BJ (cell line): ENCODE data around the gene PLXND1. TPM values are rescaled to one million over a fixed set of nuclear protein-coding genes. Genes with fewer than 3 reads are reported as not detected.

ENCODE experiments used
- CTCF ChIA-PET: fragments of 350-600 bp; formaldehyde crosslinking; extraction: SDS; loops from one replicate; lab custom pipeline; 2021; ENCODE audit warnings: antibody characterized with exemption, inconsistent platforms; lab: Yijun Ruan, JAX
- POLR2A ChIA-PET: fragments of 300-600 bp; sonication (Branson Sonifier 250); formaldehyde crosslinking; extraction: SDS; loops from one replicate; lab custom pipeline; 2021; ENCODE audit warnings: antibody characterized with exemption; lab: Charles Lee
- DNase-seq: peaks from one replicate; pipeline ENCODE4 v3.0.0-alpha.2; 2011; ENCODE audit warnings: low read depth
- H3K27me3 ChIP-seq: 2 replicates; pipeline ENCODE4 v1.6.0; 2011; ENCODE audit warnings: low read length; ENCODE audit not compliant: control insufficient read depth, insufficient read depth
- H3K36me3 ChIP-seq: 2 replicates; pipeline ENCODE4 v1.5.1; 2011; ENCODE audit warnings: low read length; ENCODE audit not compliant: control insufficient read depth, insufficient read depth
- H3K4me3 ChIP-seq: 2 replicates; pipeline ENCODE4 v1.5.1; 2011; ENCODE audit warnings: low read depth, mild to moderate bottlenecking, control low read depth, low read length
- CTCF ChIP-seq: IDR thresholded peaks from 2 replicates; pipeline ENCODE4 v1.5.1; 2011; ENCODE audit warnings: low read depth, mild to moderate bottlenecking, control low read depth, inconsistent platforms, low read length, moderate library complexity; ENCODE audit not compliant: insufficient read depth
- polyA plus RNA-seq: library from polyadenylated mRNA; depleted of rRNA; stranded (reverse); fragments of >200 nt; gene quantifications from 2 replicates; pipeline ENCODE4 v1.2.3, GENCODE V29; 2011

PLXND1 gene
- polyA plus RNA-seq, 1 experiment = 128 TPM

- no peak for DNase-seq
- TF ChIP-seq CTCF = no peak
Measured at GRCh38 chr3:129554356-129555152, 51.9 kb downstream of the PLXND1 start.

DNA sequence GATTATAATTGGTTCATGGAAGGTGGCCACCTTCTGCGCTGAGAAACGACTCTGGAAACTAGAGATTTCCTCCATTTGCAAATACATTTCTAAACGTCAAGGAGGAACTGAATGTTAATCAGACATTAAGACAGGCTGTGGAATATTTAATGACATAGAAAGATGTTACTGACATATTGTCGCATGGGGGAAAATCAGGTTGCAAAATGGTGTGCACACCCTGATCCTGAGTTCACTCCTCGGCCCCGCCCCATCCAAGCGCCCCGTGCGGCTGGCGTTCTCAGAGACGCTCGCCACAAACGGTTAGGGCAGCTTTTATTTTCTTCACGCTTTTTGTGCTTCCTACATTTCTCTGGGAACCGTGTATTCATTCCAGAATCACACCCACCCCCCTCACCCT lies 52.8 kb downstream of the PLXND1 start:
- ChIA-PET POLR2A (interaction anchor here (0.7 kb wide), 2 partner anchors 23 to 269 kb away, joined by 5 to 14 read pairs; no protein-coding TSS in a partner anchor), CTCF (interaction anchor here (1.1 to 2.0 kb wide), 3 partner anchors 46 to 170 kb away, joined by 3 to 7 read pairs (median 6); no protein-coding TSS in a partner anchor)
- no peak for TF ChIP-seq CTCF
- no peak for DNase-seq
- peaks cover 18% of the 10 kb centered on the region for H3K36me3 ChIP-seq
- no peak overlapping the region for H3K4me3 ChIP-seq
- no peaks in the 10 kb centered on the region for H3K27me3 ChIP-seq

More at GRCh38 chr3:129554356-129555152, 51.9 kb downstream of the PLXND1 start:
- POLR2A ChIA-PET = interaction anchor here (0.7 kb wide), 1 partner anchor 268 kb away, joined by 5 read pairs; no protein-coding TSS in a partner anchor
- H3K36me3 ChIP-seq = peaks cover 18% of the 10 kb centered on the region
- CTCF ChIA-PET = interaction anchor here (0.6 to 2.0 kb wide), 5 partner anchors 27 to 171 kb away, joined by 3 to 7 read pairs (median 3); no protein-coding TSS in a partner anchor
- no peaks in the 10 kb centered on the region for H3K27me3 ChIP-seq
- H3K4me3 ChIP-seq = no peak overlapping the region

- no peak for DNase-seq
- POLR2A ChIA-PET = interaction anchor here (0.7 kb wide), 1 partner anchor 24 kb away, joined by 14 read pairs; no protein-coding TSS in a partner anchor
- H3K36me3 ChIP-seq = peaks cover 15% of the 10 kb centered on the region
- no peak for TF ChIP-seq CTCF
- H3K27me3 ChIP-seq = no peaks in the 10 kb centered on the region
- no peak overlapping the region for H3K4me3 ChIP-seq
- CTCF ChIA-PET = interaction anchor here (0.8 kb wide), 1 partner anchor 63 kb away, joined by 3 read pairs; no protein-coding TSS in a partner anchor
Measured at GRCh38 chr3:129553171-129553570, 53.3 kb downstream of the PLXND1 start.

DNA sequence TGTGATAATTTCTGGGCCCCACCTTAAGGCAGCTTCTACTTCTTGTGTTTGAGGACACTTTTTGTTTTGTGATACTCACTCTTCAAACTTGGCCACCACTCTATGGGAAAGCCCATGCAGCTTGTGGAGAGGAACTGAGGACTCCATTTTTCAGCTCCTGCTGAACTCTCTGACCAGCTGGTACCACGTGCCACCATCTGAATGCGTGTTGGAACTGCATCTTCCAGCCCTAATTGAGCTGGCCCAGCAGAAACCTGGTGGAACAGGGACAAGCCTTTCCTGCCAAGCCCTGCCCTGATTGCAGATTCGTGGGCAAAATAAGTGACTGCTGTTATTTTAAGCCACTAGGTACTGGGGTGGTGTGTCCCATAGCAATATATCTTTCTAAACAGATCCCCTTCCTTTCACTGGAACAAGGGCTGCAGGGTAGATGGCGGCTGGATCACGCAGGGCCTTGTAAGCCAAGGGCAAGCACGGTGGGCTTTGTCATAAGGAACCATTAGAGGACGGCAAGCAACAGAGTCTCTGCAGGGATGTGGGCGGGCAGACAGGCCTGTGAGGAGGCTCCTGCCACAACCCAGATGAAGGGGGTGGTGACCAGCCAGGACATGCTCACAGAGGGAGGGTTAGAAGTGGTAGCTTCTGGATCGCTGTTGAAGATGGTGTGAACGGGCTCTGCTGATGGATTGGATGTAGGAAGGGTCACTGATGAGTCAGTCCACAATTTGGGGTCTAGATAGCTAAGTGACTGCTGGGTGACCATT lies 54.0 kb downstream of the PLXND1 start:
- no peak for TF ChIP-seq CTCF
- peaks cover 13% of the 10 kb centered on the region for H3K36me3 ChIP-seq
- no peak overlapping the region for H3K4me3 ChIP-seq
- no peak for DNase-seq
- ChIA-PET POLR2A (interaction anchor here (0.5 kb wide), 1 partner anchor 1784 kb away, joined by 4 read pairs; no protein-coding TSS in a partner anchor), CTCF (interaction anchor here (0.7 to 0.8 kb wide), 2 partner anchors 62 kb away, joined by 3 read pairs; no protein-coding TSS in a partner anchor)
- no peaks in the 10 kb centered on the region for H3K27me3 ChIP-seq
